Limb (tissue), 2 donors: ENCODE results near the gene RIN3.
A peak's percentile ranks its signal among the peaks of the same experiment; 100 is the strongest.

Experiments used
- DNase-seq, 2 donors: peaks; one replicate each; pipeline ENCODE4 v3.0.0-alpha.2; 2016; ENCODE audit errors: extremely low spot score in 2 of 2

The RIN3 gene

GRCh38 chr14:92510972-92511371 is 2.6 kb upstream of the RIN3 start:
- no peak for DNase-seq

- no peak for DNase-seq
Measured at GRCh38 chr14:92511453-92512238, 1.9 kb upstream of the RIN3 start.

- DNase-seq = no peak
Measured at GRCh38 chr14:92512807-92513203, 776 bp upstream of the RIN3 start.

GRCh38 chr14:92513966-92514843 is 624 bp downstream of the RIN3 start:
- peak in 1 of 2 donors; percentile 52 for DNase-seq

- DNase-seq = no peak
Measured at GRCh38 chr14:92514844-92515514, 1.4 kb downstream of the RIN3 start.

- DNase-seq = no peak
Measured at GRCh38 chr14:92515546-92516343, 2.2 kb downstream of the RIN3 start.

- no peak for DNase-seq
Measured at GRCh38 chr14:92516344-92516965, 2.9 kb downstream of the RIN3 start.

- DNase-seq = no peak
Measured at GRCh38 chr14:92516966-92517506, 3.5 kb downstream of the RIN3 start.

GRCh38 chr14:92517761-92518160 is 4.2 kb downstream of the RIN3 start:
- DNase-seq = no peak

- DNase-seq = no peak
Measured at GRCh38 chr14:92519246-92520101, 5.9 kb downstream of the RIN3 start.

- DNase-seq = no peak
Measured at GRCh38 chr14:92520102-92521057, 6.8 kb downstream of the RIN3 start.

- DNase-seq = no peak
Measured at GRCh38 chr14:92521058-92521415, 7.5 kb downstream of the RIN3 start.

GRCh38 chr14:92523752-92524151 is 10.2 kb downstream of the RIN3 start:
- DNase-seq = no peak

GRCh38 chr14:92524602-92525185 is 11.1 kb downstream of the RIN3 start:
- no peak for DNase-seq

- no peak for DNase-seq
Measured at GRCh38 chr14:92525322-92526095, 11.9 kb downstream of the RIN3 start.

- DNase-seq = no peak
Measured at GRCh38 chr14:92527721-92528120, 14.1 kb downstream of the RIN3 start.

GRCh38 chr14:92528486-92529100 is 15.0 kb downstream of the RIN3 start:
- DNase-seq = no peak
